ENCODE results near the gene ATPAF2. TPM values are rescaled to one million over a fixed set of nuclear protein-coding genes. Genes with fewer than 3 reads are reported as not detected.

Gene ATPAF2
- total RNA-seq, 4 donors from 2014 or later: 8.3 to 19.9 (median 12.3) TPM

DNA sequence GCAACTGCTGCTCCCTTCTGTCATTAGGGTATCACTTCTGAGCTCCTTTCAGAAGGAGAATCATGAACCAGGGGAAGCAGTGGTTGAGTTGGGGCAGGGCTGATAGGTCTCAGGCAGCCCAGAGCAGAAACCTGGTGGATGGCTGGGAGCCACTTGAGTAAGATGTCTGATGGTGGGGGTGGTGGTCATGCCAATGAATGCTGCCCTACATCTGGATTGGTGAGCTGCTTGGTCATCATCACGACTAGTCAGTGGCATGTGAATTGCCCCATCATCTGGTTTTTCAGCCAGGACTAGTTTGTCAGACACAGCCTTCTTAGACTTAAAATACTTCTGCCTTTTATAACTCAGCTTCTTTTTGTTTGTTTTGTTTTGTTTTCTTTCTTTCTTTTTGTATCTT, 2.8 kb upstream of the ATPAF2 start:
- Histone ChIP-seq H3K27ac (no peak overlapping the region), H3K9me3 (no peaks in the 10 kb centered on the region), H3K36me3 (peaks cover 0 to 23% of the 10 kb centered on the region in 2 donors), H3K27me3 (no peaks in the 10 kb centered on the region), H3K4me3 (no peak overlapping the region), H3K4me1 (peaks cover 5 to 54% (median 16%) of the 10 kb centered on the region in 3 donors)
- no peak for TF ChIP-seq POLR2AphosphoS5 (IDR thresholded peaks at IDR 0.05)
- TF ChIP-seq POLR2A (IDR thresholded peaks at IDR 0.05): no peak
- TF ChIP-seq EP300 (IDR thresholded peaks at IDR 0.05): no peak
- TF ChIP-seq, protein P1, sequence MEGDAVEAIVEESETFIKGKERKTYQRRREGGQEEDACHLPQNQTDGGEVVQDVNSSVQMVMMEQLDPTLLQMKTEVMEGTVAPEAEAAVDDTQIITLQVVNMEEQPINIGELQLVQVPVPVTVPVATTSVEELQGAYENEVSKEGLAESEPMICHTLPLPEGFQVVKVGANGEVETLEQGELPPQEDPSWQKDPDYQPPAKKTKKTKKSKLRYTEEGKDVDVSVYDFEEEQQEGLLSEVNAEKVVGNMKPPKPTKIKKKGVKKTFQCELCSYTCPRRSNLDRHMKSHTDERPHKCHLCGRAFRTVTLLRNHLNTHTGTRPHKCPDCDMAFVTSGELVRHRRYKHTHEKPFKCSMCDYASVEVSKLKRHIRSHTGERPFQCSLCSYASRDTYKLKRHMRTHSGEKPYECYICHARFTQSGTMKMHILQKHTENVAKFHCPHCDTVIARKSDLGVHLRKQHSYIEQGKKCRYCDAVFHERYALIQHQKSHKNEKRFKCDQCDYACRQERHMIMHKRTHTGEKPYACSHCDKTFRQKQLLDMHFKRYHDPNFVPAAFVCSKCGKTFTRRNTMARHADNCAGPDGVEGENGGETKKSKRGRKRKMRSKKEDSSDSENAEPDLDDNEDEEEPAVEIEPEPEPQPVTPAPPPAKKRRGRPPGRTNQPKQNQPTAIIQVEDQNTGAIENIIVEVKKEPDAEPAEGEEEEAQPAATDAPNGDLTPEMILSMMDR (IDR thresholded peaks at IDR 0.05): no peak
- WGBS, 2 donors (ENCODE audit: low coverage in 1 of 2): 14% methylated on average over 1 of the region's 1 CpG; no CpG with 5 or more reads in 1 of the 2 donors
- no peak for ATAC-seq

DNA sequence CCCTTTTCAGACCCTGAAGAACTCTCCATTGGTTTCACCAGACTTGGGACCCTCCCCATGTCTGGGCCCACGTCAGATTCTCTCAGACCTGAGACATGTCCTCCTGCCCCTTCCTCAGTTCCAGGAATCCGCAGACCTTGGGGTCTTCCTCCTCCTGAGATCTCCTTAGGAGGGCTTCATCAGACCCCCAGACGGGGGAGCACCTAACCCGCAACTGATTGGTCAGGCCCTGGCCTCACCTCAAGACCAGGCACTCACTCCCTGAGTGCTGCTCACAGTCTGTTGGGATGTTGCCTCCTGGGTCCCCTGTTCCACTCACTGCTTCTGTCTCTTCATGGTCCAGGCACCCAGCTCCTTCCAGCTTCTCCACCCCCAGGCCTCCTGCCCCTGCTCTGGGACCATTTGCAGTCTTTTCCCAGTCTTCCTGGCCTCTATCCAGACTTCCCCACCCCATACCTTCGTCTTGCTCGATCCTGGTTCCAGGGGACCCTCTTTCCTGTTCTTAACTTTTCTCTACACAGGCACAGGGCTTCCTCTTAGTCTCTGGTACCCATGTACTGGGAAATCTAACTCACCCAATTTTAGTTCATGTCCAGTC, 1.4 kb upstream of the ATPAF2 start:
- Histone ChIP-seq H3K9me3 (no peaks in the 10 kb centered on the region), H3K4me1 (peaks cover 5 to 56% (median 16%) of the 10 kb centered on the region in 3 donors), H3K27me3 (no peaks in the 10 kb centered on the region), H3K27ac (peak overlapping the region in 2 of 4 donors; percentile 87 to 90), H3K36me3 (peaks cover 0 to 10% of the 10 kb centered on the region in 2 donors), H3K4me3 (peak overlapping the region; percentile 75 to 92)
- 12 to 28% methylated on average over 2 to 5 of the region's 6 CpGs for WGBS, 2 donors (ENCODE audit: low coverage in 1 of 2)
- no peak for ATAC-seq
- TF ChIP-seq POLR2AphosphoS5 (IDR thresholded peaks at IDR 0.05): no peak
- TF ChIP-seq, protein P1 (IDR thresholded peaks at IDR 0.05): no peak

DNA sequence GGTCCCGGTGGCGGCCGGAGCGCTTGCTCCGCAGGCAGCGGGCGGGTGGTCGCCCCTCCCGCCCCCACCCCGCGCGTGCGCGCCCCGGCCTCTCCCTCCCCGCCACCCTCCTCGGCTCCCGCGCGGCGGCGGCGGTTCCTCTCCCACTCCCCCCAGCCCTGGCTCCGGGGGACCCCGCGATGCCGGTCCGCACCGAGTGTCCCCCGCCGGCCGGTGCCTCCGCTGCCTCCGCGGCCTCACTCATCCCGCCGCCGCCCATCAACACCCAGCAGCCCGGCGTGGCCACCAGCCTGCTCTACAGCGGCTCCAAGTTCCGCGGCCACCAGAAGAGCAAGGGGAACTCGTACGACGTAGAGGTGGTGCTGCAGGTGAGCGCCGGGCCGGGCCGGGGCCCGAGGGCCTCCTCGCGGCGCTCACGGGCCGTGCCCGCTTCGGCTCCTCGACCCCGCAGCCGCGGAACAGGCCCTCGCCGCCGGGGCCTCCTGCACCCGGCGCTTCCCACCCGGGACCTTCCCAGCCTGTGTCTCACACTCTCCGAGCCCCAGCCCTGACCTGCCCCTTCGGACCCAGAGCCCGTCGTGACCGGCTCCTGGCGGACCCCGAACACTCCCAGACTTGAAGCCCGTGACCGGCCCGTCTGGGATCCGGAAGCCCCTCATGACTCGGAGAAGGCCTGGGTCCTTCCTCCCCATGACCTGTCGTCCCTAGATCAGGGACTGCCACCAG, 730 bp upstream of the ATPAF2 start:
- peaks cover 0 to 5% of the 10 kb centered on the region in 2 donors for H3K36me3 ChIP-seq
- H3K4me1 ChIP-seq: peaks cover 5 to 56% (median 16%) of the 10 kb centered on the region in 3 donors
- H3K9me3 ChIP-seq: no peaks in the 10 kb centered on the region
- no CpG with 5 or more reads among the region's 81 CpGs for WGBS, 2 donors (ENCODE audit: low coverage in 1 of 2)
- no peaks in the 10 kb centered on the region for H3K27me3 ChIP-seq
- H3K27ac ChIP-seq: peak overlapping the region; percentile 40 to 90 (median 88)
- peak overlapping the region; percentile 75 to 92 for H3K4me3 ChIP-seq
- ATAC-seq: peak; percentile 55
- TF ChIP-seq, protein P1 (IDR thresholded peaks at IDR 0.05): peak in 1 of 4 experiments; percentile 2
- no peak for TF ChIP-seq POLR2AphosphoS5 (IDR thresholded peaks at IDR 0.05)

DNA sequence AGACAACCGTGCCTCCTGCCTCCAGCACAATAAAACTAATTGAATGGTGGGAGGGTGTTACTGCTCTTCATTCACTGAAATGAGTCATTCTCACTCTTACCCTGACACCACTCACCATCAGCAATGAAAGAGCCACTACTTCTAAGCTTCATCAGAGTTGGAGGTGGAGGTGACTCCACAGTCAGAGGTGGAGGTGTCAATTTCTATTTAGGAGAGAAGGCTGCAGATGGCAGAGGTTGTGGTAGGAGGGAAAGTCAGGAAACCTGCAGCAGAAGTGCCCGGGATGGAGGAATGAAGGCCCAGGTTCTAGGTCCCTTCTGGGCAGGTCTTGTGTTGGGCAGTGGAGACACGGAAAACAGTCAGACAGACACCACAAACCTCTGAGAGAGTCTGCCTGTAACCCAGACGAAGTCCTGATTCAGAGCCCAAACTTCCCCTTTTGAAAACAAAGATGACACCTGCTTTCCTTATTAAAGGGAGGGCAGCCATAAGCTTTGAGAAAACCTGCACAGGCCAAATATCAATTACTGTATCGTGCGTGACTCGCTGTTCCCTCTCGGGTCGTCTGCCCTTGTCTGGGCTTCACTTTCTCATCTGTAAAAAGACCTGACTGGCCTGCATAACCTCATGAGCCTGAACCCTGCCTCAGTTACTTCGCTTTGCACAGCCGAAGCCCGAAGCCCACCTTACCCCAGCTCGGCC, 668 bp downstream of the ATPAF2 start:
- WGBS, 2 donors (ENCODE audit: low coverage in 1 of 2): 6 to 25% methylated on average over 4 to 10 of the region's 13 CpGs
- no peaks in the 10 kb centered on the region for H3K9me3 ChIP-seq
- H3K4me1 ChIP-seq: peaks cover 5 to 56% (median 16%) of the 10 kb centered on the region in 3 donors
- H3K27me3 ChIP-seq: no peaks in the 10 kb centered on the region
- no peak for ATAC-seq
- TF ChIP-seq EP300 (IDR thresholded peaks at IDR 0.05): no peak
- TF ChIP-seq POLR2A (IDR thresholded peaks at IDR 0.05): no peak
- no peak for TF ChIP-seq POLR2AphosphoS5 (IDR thresholded peaks at IDR 0.05)
- TF ChIP-seq, protein P1 (IDR thresholded peaks at IDR 0.05): no peak
- peak overlapping the region; percentile 22 to 90 (median 88) for H3K27ac ChIP-seq
- no peaks in the 10 kb centered on the region for H3K36me3 ChIP-seq
- H3K4me3 ChIP-seq: peak overlapping the region; percentile 75 to 92

Measured in gastroesophageal sphincter (tissue), 4 donors.